Activated B cell treated with CpG ODN at 0.5 μM for 24 hours (primary cell): ENCODE measurements around the gene LAPTM5. TPM values are rescaled to one million over a fixed set of nuclear protein-coding genes. Genes with fewer than 3 reads are reported as not detected.
A peak's percentile ranks its signal among the peaks of the same experiment; 100 is the strongest.

ENCODE experiments used
- ATAC-seq: fragments of 200-7000 bp; cut with Tn5 transposase; one replicate; pipeline ENCODE4 v1.10.0; 2021; ENCODE audit warnings: low read depth, mild to moderate bottlenecking, moderate library complexity
- CTCF ChIA-PET: fragments of 350-600 bp; sonication (Branson Sonifier 250); formaldehyde crosslinking; loops from one replicate; lab custom pipeline; 2021; ENCODE audit warnings: antibody characterized with exemption; lab: Charles Lee
- POLR2A ChIA-PET: fragments of 350-600 bp; sonication (Branson Sonifier 250); formaldehyde crosslinking; loops from one replicate; lab custom pipeline; 2021; ENCODE audit warnings: antibody characterized with exemption; lab: Charles Lee
- DNase-seq: peaks from one replicate; pipeline ENCODE4 v3.0.0; 2022
- H3K27ac Mint-ChIP-seq: one replicate; pipeline ENCODE4 v1.8.0; 2020; ENCODE audit warnings: mixed read lengths
- H3K27me3 Mint-ChIP-seq: one replicate; pipeline ENCODE4 v1.8.0; 2021; ENCODE audit warnings: mixed read lengths
- H3K36me3 Mint-ChIP-seq: one replicate; pipeline ENCODE4 v1.8.0; 2021; ENCODE audit warnings: low read depth, mixed read lengths
- H3K4me1 Mint-ChIP-seq: one replicate; pipeline ENCODE4 v1.8.0; 2021; ENCODE audit warnings: mixed read lengths
- H3K4me3 Mint-ChIP-seq: one replicate; pipeline ENCODE4 v1.8.0; 2020; ENCODE audit warnings: mild to moderate bottlenecking, mixed read lengths
- H3K9me3 Mint-ChIP-seq: one replicate; pipeline ENCODE4 v1.8.0; 2020; ENCODE audit warnings: mixed read lengths
- intact Hi-C: fragments of 100-400 bp; cut with micrococcal nuclease; formaldehyde crosslinking; loops from one replicate; pipeline ENCODE4 v1.15.1; 2024
- total RNA-seq: library from RNA; stranded (reverse); gene quantifications from 2 replicates; pipeline ENCODE4 v1.2.3, GENCODE V29; 2022
- TF ChIP-seq, protein P1 (sequence below): fragments of 200-600 bp; IDR thresholded peaks from one replicate; pipeline ENCODE4 v1.8.0; 2022; ENCODE audit warnings: antibody characterized with exemption, mild to moderate bottlenecking

LAPTM5 gene
- total RNA-seq, 1 donor from 2014 or later, result 766 TPM

- Mint-ChIP-seq H3K4me1 (peaks cover 63% of the 10 kb centered on the region), H3K27ac (peak overlapping the region; percentile 90), H3K36me3 (peaks cover 54% of the 10 kb centered on the region), H3K27me3 (no peaks in the 10 kb centered on the region), H3K4me3 (no peak overlapping the region), H3K9me3 (no peaks in the 10 kb centered on the region)
- TF ChIP-seq, protein P1, sequence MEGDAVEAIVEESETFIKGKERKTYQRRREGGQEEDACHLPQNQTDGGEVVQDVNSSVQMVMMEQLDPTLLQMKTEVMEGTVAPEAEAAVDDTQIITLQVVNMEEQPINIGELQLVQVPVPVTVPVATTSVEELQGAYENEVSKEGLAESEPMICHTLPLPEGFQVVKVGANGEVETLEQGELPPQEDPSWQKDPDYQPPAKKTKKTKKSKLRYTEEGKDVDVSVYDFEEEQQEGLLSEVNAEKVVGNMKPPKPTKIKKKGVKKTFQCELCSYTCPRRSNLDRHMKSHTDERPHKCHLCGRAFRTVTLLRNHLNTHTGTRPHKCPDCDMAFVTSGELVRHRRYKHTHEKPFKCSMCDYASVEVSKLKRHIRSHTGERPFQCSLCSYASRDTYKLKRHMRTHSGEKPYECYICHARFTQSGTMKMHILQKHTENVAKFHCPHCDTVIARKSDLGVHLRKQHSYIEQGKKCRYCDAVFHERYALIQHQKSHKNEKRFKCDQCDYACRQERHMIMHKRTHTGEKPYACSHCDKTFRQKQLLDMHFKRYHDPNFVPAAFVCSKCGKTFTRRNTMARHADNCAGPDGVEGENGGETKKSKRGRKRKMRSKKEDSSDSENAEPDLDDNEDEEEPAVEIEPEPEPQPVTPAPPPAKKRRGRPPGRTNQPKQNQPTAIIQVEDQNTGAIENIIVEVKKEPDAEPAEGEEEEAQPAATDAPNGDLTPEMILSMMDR, result no peak
- DNase-seq (no peak), ATAC-seq (no peak)
- intact Hi-C loops, result loop anchor here (10.0 kb wide), 1 partner anchor 816 kb away; no protein-coding TSS in a partner anchor
- CTCF ChIA-PET, result interaction anchor here (1.0 to 5.5 kb wide), 3 partner anchors 9 to 52 kb away, joined by 3 to 48 read pairs (median 45); partner anchors contain the start of gene LAPTM5
- POLR2A ChIA-PET, result interaction anchor here (1.9 to 17.2 kb wide), 5 partner anchors 9 to 62 kb away, joined by 4 to 662 read pairs (median 17); partner anchors contain the start of gene LAPTM5
Observed at GRCh38 chr1:30728340-30728739, 29.2 kb downstream of the LAPTM5 start.

- POLR2A ChIA-PET, result interaction anchor here (1.9 to 17.2 kb wide), 5 partner anchors 8 to 63 kb away, joined by 4 to 662 read pairs (median 17); partner anchors contain the start of gene LAPTM5
- Mint-ChIP-seq H3K36me3 (peaks cover 54% of the 10 kb centered on the region), H3K9me3 (no peaks in the 10 kb centered on the region), H3K4me1 (peaks cover 60% of the 10 kb centered on the region), H3K27me3 (no peaks in the 10 kb centered on the region), H3K4me3 (no peak overlapping the region), H3K27ac (peak overlapping the region; percentile 90)
- ATAC-seq, result no peak
- TF ChIP-seq, protein P1, result no peak
- CTCF ChIA-PET, result interaction anchor here (1.0 to 5.5 kb wide), 3 partner anchors 8 to 53 kb away, joined by 3 to 48 read pairs (median 45); partner anchors contain the start of gene LAPTM5
- intact Hi-C loops, result loop anchor here (10.0 kb wide), 1 partner anchor 817 kb away; no protein-coding TSS in a partner anchor
- DNase-seq, result no peak
Observed at GRCh38 chr1:30727824-30728223, 29.8 kb downstream of the LAPTM5 start.

- H3K27ac Mint-ChIP-seq, result peak overlapping the region; percentile 90
- peaks cover 60% of the 10 kb centered on the region for H3K4me1 Mint-ChIP-seq
Observed at GRCh38 chr1:30726773-30727684, 30.5 kb downstream of the LAPTM5 start.

GRCh38 chr1:30726236-30726635, 31.3 kb downstream of the LAPTM5 start:
- POLR2A ChIA-PET, result interaction anchor here (1.4 to 17.2 kb wide), 4 partner anchors 7 to 217 kb away, joined by 3 to 662 read pairs (median 54); partner anchors contain the start of gene LAPTM5
- Mint-ChIP-seq H3K27me3 (no peaks in the 10 kb centered on the region), H3K4me3 (no peak overlapping the region), H3K4me1 (peaks cover 60% of the 10 kb centered on the region), H3K9me3 (no peaks in the 10 kb centered on the region), H3K36me3 (peaks cover 62% of the 10 kb centered on the region), H3K27ac (no peak overlapping the region)
- ATAC-seq, result no peak
- DNase-seq, result no peak
- CTCF ChIA-PET, result interaction anchor here (5.5 kb wide), 1 partner anchor 55 kb away, joined by 48 read pairs; no protein-coding TSS in a partner anchor
- TF ChIP-seq, protein P1, result no peak
- intact Hi-C loops, result loop anchor here (10.0 kb wide), 1 partner anchor 819 kb away; no protein-coding TSS in a partner anchor

More at GRCh38 chr1:30726773-30727684, 30.5 kb downstream of the LAPTM5 start:
- H3K4me3 Mint-ChIP-seq, result no peak overlapping the region
- no peaks in the 10 kb centered on the region for H3K27me3 Mint-ChIP-seq
- no peaks in the 10 kb centered on the region for H3K9me3 Mint-ChIP-seq
- ATAC-seq (no peak), DNase-seq (no peak)
- CTCF ChIA-PET, result interaction anchor here (4.4 to 5.5 kb wide), 2 partner anchors 7 to 54 kb away, joined by 45 to 48 read pairs; no protein-coding TSS in a partner anchor
- intact Hi-C loops, result loop anchor here (10.0 kb wide), 1 partner anchor 818 kb away; no protein-coding TSS in a partner anchor
- TF ChIP-seq, protein P1, result no peak
- POLR2A ChIA-PET, result interaction anchor here (1.9 to 17.2 kb wide), 5 partner anchors 7 to 64 kb away, joined by 4 to 662 read pairs (median 17); partner anchors contain the start of gene LAPTM5
- peaks cover 56% of the 10 kb centered on the region for H3K36me3 Mint-ChIP-seq
